NOMO-1 treated with dmso at 0.1 percent for 144 hours (cell line): ENCODE measurements around the gene MROH7.

ENCODE experiments used
- DNase-seq: peaks from one replicate; lab custom pipeline; 2025; ENCODE audit not compliant: unreplicated experiment; lab: John Stamatoyannopoulos, UW

The MROH7 gene

GRCh38 chr1:54649921-54650320, 8.3 kb downstream of the MROH7 start:
- no peak for DNase-seq

DNA sequence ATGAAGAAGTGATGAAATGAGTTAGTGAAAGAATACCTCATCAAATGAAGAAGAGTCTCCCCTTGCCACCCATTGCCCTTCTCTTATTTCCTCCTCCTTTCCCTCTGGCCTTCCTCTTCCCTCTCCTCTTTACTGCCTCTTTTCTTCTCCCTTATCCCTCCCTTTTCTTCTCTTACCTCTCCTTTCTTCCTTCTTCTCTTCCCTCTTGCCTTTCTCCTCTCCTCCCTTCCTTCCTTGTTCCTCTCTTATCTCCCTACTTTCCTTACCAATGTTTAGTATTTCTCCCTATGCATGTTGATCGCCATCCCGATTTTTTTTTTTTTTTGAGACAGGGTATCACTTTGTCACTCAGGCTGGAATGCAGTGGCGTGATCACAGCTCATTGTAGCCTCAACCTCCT, 8.8 kb downstream of the MROH7 start:
- DNase-seq, result no peak

- no peak for DNase-seq
These were observed 10.0 kb downstream of the MROH7 start for GRCh38 chr1:54651608-54652007.

GRCh38 chr1:54652168-54652567, 10.6 kb downstream of the MROH7 start:
- DNase-seq, result peak; percentile 34

GRCh38 chr1:54653036-54653435, 11.4 kb downstream of the MROH7 start:
- DNase-seq, result no peak

DNA sequence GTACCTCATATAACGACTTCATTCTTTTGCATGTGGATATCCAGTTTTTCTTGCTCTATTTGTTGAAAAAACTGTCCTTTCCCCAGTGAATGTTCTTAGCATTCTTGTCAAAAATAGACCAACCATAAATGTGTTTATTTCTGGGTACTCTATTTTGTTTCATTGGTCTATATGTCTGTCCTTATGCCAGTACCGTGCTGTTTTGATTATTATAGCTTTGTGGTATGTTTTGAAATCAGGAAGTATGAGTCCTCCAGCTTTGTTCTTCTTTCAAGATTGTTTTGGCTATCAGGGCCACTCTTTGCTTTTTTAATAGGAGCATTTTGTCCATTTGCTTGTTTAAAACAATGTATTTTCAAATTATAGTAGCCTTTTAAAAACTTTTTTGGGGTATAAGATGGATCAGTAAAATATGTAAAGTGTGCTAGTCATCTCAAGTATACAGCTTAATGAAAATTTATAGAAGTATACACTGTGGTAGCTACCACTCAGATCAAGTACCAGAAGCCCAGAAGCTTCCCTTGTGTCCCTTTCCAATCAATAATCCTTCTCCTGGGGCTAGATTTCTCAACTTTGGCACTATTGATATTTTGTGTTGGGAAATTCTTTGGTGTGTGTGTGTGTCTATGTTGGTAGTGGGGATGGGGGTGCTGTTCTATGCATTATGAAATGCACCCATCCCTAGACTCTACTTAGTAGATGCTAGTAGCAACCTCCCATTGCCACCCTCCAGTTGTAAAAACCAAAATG, 16.8 kb downstream of the MROH7 start:
- DNase-seq, result no peak

GRCh38 chr1:54663725-54664124, 22.1 kb downstream of the MROH7 start:
- no peak for DNase-seq

GRCh38 chr1:54664364-54664763, 22.8 kb downstream of the MROH7 start:
- no peak for DNase-seq

GRCh38 chr1:54665852-54666251, 24.3 kb downstream of the MROH7 start:
- no peak for DNase-seq

DNA sequence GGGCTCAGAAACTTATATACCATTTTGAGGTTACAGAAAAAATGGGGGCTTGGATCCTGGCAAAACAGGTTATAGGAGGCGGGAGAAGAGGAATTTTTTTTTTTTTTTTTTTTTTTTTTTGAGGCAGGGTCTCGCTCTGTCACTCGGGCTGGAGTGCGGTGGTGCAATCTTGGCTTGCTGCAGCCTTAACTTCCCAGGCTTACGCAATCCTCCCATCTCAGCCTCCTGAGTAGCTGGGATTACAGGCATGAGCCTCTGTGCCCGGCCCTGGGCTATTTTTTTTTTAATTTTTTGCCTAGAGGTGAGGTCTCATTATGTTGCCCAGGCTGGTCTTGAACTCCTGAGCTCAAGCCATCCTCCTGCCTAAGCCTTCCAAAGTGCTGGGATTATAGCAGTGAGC, 24.7 kb downstream of the MROH7 start:
- no peak for DNase-seq

- DNase-seq, result no peak
These were observed 26.2 kb downstream of the MROH7 start for GRCh38 chr1:54667797-54668196.

- no peak for DNase-seq
These were observed 27.0 kb downstream of the MROH7 start for GRCh38 chr1:54668567-54668966.

- DNase-seq, result peak; percentile 5
These were observed 30.5 kb downstream of the MROH7 start for GRCh38 chr1:54671985-54672608.

- no peak for DNase-seq
These were observed 37.4 kb downstream of the MROH7 start for GRCh38 chr1:54678776-54679643.

DNA sequence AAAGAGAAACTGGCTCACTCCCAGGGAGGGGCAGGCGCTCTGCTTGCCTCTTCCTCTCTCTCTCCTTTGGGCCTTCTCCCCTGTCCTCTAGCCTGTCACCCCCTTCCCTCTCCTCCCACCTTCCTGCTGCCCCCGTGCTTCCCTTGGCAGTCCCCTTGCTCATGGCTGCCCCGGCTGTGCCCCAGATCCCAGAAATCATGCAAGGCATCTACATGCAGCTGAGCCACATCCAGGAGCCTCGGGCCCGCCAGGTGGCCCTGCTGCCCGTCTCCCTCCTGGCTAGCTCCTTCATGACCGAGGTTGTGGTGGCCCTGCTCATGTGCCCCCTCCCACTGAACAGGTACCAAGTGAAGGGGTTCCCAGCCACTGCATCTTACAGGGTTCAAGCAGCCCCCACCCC, 38.1 kb downstream of the MROH7 start:
- no peak for DNase-seq

DNA sequence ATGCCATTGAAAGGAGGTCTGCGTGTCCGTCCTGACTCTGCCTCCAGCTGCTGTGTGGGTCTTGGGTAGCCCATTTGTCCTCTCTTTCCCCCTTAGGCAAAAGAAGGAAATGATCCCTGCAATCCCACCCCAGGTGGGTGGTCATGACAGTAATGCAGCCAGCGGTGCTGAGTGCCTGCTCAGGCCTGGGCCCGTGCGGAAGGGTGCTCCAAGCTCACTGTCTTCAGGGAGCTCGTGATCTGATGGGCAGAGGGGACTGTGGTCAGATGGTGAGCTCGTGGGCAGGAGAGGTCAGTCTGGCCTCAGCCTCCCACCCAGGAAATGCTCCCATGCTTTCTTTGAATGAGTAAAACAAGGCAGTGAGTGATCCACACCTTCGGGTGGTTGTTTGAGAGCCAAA, 38.8 kb downstream of the MROH7 start:
- no peak for DNase-seq

DNA sequence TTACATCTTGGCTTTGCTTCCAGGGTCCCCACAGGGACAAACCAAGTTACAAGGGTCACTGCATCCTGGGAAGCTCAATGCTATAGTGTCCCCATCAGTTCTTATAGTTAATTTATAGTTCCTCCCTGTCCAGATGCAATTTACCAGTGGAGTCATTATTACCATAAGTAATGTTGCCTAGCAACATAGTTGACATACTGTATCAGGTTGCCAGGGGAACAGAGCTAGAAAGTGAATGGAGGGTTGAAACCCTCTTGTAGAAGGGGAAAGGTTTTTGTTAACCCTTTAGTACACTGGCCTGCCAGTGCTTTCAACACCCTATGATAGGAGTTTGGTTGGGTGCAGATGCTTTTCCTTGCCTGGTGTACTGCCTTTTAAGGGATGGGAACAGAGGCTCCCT, 39.8 kb downstream of the MROH7 start:
- DNase-seq, result no peak

DNA sequence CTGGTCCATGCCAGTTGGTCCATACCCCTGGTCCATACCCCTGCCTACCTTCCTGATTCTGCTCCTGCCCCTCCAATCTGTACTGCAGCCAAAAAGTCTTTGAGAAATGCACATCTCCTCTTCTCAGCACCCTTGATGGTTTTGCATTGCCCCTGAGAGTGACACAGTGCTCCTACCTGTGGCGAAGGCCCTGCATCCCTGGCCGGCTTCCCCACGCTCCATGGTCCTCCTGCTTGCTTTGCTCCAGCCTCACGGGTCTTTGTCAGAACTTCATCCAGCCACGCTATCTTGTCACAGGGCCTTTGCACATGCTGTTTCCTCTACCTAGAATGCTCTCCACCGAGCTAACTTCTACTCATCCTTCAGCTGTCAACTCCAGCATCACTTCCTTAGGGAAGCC, 41.9 kb downstream of the MROH7 start:
- no peak for DNase-seq

DNA sequence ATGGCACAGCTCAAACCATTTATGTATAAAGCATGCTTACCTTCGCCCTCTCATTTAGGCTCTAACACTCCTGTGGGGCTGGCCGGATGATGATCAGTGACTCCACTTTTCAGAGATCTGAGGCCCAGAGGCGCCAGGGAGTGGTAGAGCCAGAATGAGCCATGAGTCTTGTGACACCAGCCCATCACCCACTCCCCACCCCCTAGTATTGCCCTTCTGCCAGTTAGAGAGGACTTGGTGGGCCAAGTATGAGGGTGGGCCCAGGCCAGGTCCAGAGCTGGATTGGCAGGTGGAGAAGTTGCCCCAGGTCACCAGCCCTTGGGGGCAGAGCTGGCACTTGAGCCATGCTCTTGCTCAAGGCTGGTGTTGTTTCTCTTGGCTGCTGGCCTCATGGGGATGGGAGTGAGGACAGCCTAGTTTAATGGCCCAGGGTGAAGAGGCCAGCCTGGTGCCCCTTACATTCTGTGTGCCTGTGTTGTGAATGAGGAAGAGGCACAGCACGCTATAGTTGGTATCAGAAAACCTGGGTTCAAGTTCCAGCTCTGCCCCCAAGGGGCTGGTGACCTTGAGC, 43.8 kb downstream of the MROH7 start:
- DNase-seq, result no peak

- DNase-seq, result no peak
These were observed 44.6 kb downstream of the MROH7 start for GRCh38 chr1:54686155-54686554.

DNA sequence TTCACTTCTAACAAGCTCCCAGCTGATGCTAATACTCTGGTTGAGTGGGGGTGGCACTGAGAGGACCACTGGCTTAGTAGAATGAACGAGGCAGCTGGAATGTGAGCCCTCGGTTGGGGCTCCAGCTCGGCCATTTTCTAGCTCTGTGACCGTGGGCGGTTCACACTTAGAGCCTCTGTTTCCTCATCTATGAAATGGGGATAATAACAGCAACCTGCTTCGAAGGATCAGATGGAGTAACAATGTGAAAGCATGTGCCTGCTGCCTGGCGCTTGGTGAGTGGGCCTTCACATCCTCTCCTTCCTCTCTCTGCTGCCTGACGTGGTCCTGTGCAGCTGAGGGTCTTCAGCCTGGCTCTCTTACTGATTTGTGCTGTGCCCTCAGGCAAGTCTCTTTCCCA, 53.2 kb downstream of the MROH7 start:
- no peak for DNase-seq

GRCh38 chr1:54695221-54695620, 53.6 kb downstream of the MROH7 start:
- DNase-seq, result no peak
